ENCODE measurements around the gene OAT. TPM values are rescaled to one million over a fixed set of nuclear protein-coding genes. Genes with fewer than 3 reads are reported as not detected.

OAT gene
- total and polyA plus RNA-seq, 2 experiments from 2014 or later, result 232 to 263 TPM

- Histone ChIP-seq H3K27ac (no peak overlapping the region), H2AFZ (no peak overlapping the region), H3K4me2 (ENCODE audit: unreplicated experiment) (no peak overlapping the region), H3K9ac (no peak overlapping the region), H4K20me1 (ENCODE audit: insufficient read depth) (no peaks in the 10 kb centered on the region), H3K9me2 (ENCODE audit: insufficient read depth) (no peaks in the 10 kb centered on the region), H3K9me3 (ENCODE audit: low read depth) (no peaks in the 10 kb centered on the region), H3K4me1 (ENCODE audit: insufficient read depth) (no peaks in the 10 kb centered on the region), H3K27me3 (replicated peaks; ENCODE audit: insufficient read depth) (peaks cover 59% of the 10 kb centered on the region), H3F3A (ENCODE audit: insufficient read depth) (no peaks in the 10 kb centered on the region), H3K36me3 (ENCODE audit: low read depth) (no peaks in the 10 kb centered on the region), H3K79me2 (ENCODE audit: insufficient read depth) (no peaks in the 10 kb centered on the region), H3K4me3 (no peak overlapping the region)
- in situ Hi-C loops (cut with MboI), result no loop called here
- TF ChIP-seq EZH2 (IDR thresholded peaks at IDR 0.05; ENCODE audit: insufficient read depth, poor library complexity, severe bottlenecking) (no peak), EZH2phosphoT487 (IDR thresholded peaks at IDR 0.05; ENCODE audit: insufficient read depth, low read depth) (no peak)
- 6% methylated on average over 8 of the region's 8 CpGs for WGBS, 2 experiments (ENCODE audit: low coverage in 1 of 2, low lambda C conversion rate in 2 of 2, missing lambda C conversion rate in 2 of 2)
- no peak for DNase-seq
Measured at GRCh38 chr10:124453960-124454610, 35.4 kb upstream of the OAT start.

DNA sequence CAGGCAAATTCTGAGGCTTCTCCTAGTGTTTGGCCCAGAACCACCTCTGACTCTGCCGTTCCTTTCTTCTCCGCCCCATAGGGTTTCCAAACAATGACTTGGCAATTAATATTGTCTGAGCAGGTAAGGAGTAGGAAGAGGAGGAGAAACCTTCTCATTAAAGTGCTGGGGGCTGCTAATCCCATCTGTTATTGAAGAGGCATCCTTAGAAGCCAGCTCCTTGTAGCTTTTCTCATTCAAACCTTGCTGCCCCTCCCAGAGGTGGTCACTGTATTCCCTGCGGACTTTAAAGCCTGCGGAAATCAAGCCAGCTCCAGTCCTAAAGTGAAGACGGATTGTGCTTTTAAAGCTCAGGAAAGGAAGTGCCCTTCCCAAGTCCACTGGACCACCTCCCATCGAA is 32.6 kb upstream of the OAT start:
- 27 to 29% methylated on average over 6 of the region's 6 CpGs for WGBS, 2 experiments (ENCODE audit: low coverage in 1 of 2, low lambda C conversion rate in 2 of 2, missing lambda C conversion rate in 2 of 2)
- H3K27me3 ChIP-seq (replicated peaks; ENCODE audit: insufficient read depth), result peaks cover 82% of the 10 kb centered on the region
- H3K9me2 ChIP-seq (ENCODE audit: insufficient read depth), result no peaks in the 10 kb centered on the region
- no peaks in the 10 kb centered on the region for H3F3A ChIP-seq (ENCODE audit: insufficient read depth)
- H3K36me3 ChIP-seq (ENCODE audit: low read depth), result no peaks in the 10 kb centered on the region
- no peak overlapping the region for H3K4me2 ChIP-seq (ENCODE audit: unreplicated experiment)
- H3K9ac ChIP-seq, result no peak overlapping the region
- no peak overlapping the region for H3K4me3 ChIP-seq
- no peaks in the 10 kb centered on the region for H3K9me3 ChIP-seq (ENCODE audit: low read depth)
- H2AFZ ChIP-seq, result no peak overlapping the region
- no peaks in the 10 kb centered on the region for H4K20me1 ChIP-seq (ENCODE audit: insufficient read depth)
- no peaks in the 10 kb centered on the region for H3K79me2 ChIP-seq (ENCODE audit: insufficient read depth)
- in situ Hi-C loops (cut with MboI), result no loop called here
- no peak overlapping the region for H3K27ac ChIP-seq
- TF ChIP-seq EZH2phosphoT487 (IDR thresholded peaks at IDR 0.05; ENCODE audit: insufficient read depth, low read depth) (no peak), EZH2 (IDR thresholded peaks at IDR 0.05; ENCODE audit: insufficient read depth, poor library complexity, severe bottlenecking) (no peak)
- H3K4me1 ChIP-seq (ENCODE audit: insufficient read depth), result no peaks in the 10 kb centered on the region
- no peak for DNase-seq

GRCh38 chr10:124450783-124451057 is 32.0 kb upstream of the OAT start:
- TF ChIP-seq EZH2 (IDR thresholded peaks at IDR 0.05; ENCODE audit: insufficient read depth, poor library complexity, severe bottlenecking) (no peak), EZH2phosphoT487 (IDR thresholded peaks at IDR 0.05; ENCODE audit: insufficient read depth, low read depth) (no peak)
- in situ Hi-C loops (cut with MboI), result no loop called here
- 12 to 19% methylated on average over 5 of the region's 5 CpGs for WGBS, 2 experiments (ENCODE audit: low coverage in 1 of 2, low lambda C conversion rate in 2 of 2, missing lambda C conversion rate in 2 of 2)
- Histone ChIP-seq H4K20me1 (ENCODE audit: insufficient read depth) (no peaks in the 10 kb centered on the region), H3K4me2 (ENCODE audit: unreplicated experiment) (no peak overlapping the region), H3K79me2 (ENCODE audit: insufficient read depth) (no peaks in the 10 kb centered on the region), H3K27me3 (replicated peaks; ENCODE audit: insufficient read depth) (peaks cover 84% of the 10 kb centered on the region), H3K4me3 (no peak overlapping the region), H3K4me1 (ENCODE audit: insufficient read depth) (no peaks in the 10 kb centered on the region), H3F3A (ENCODE audit: insufficient read depth) (no peaks in the 10 kb centered on the region), H3K9ac (no peak overlapping the region), H3K9me3 (ENCODE audit: low read depth) (no peaks in the 10 kb centered on the region), H2AFZ (no peak overlapping the region), H3K27ac (no peak overlapping the region), H3K9me2 (ENCODE audit: insufficient read depth) (no peaks in the 10 kb centered on the region), H3K36me3 (ENCODE audit: low read depth) (no peaks in the 10 kb centered on the region)
- DNase-seq, result no peak

- Histone ChIP-seq H2AFZ (no peak within 1 kb of the TSS), H4K20me1 (ENCODE audit: insufficient read depth) (no peaks in the 10 kb centered on the region), H3F3A (ENCODE audit: insufficient read depth) (no peaks in the 10 kb centered on the region), H3K9me2 (ENCODE audit: insufficient read depth) (no peaks in the 10 kb centered on the region), H3K9me3 (ENCODE audit: low read depth) (no peaks in the 10 kb centered on the region), H3K4me1 (ENCODE audit: insufficient read depth) (no peaks in the 10 kb centered on the region), H3K79me2 (ENCODE audit: insufficient read depth) (no peaks in the 10 kb centered on the region), H3K4me3 (no peak within 1 kb of the TSS), H3K4me2 (ENCODE audit: unreplicated experiment) (no peak within 1 kb of the TSS), H3K36me3 (ENCODE audit: low read depth) (no peaks in the 10 kb centered on the region), H3K27ac (no peak within 1 kb of the TSS), H3K27me3 (replicated peaks; ENCODE audit: insufficient read depth) (peaks cover 89% of the 10 kb centered on the region), H3K9ac (no peak within 1 kb of the TSS)
- 4 to 7% methylated on average over 27 to 38 of the region's 57 CpGs for WGBS, 2 experiments (ENCODE audit: low coverage in 1 of 2, low lambda C conversion rate in 2 of 2, missing lambda C conversion rate in 2 of 2)
- in situ Hi-C loops (cut with MboI), result no loop called here
- peak; percentile 94 for TF ChIP-seq EZH2 (IDR thresholded peaks at IDR 0.05; ENCODE audit: insufficient read depth, poor library complexity, severe bottlenecking)
- TF ChIP-seq EZH2phosphoT487 (IDR thresholded peaks at IDR 0.05; ENCODE audit: insufficient read depth, low read depth), result no peak
- DNase-seq, result peak; percentile 12
Measured at GRCh38 chr10:124450012-124450782, 31.5 kb upstream of the OAT start, which contains the start of gene NKX1-2. Gene NKX1-2, minus strand, starts transcription at chr10:124450035. Its CDS starts 92 bp downstream, at chr10:124449943.

All from GM23248 (cell line).